GM18526 (cell line): ENCODE measurements around the gene HLCS.

Source experiments
- POLR2A ChIP-seq: IDR thresholded peaks from 3 replicates; pipeline ENCODE4 v1.6.1; 2011; ENCODE audit not compliant: insufficient read length; ENCODE audit errors: extremely low read depth

HLCS gene

DNA sequence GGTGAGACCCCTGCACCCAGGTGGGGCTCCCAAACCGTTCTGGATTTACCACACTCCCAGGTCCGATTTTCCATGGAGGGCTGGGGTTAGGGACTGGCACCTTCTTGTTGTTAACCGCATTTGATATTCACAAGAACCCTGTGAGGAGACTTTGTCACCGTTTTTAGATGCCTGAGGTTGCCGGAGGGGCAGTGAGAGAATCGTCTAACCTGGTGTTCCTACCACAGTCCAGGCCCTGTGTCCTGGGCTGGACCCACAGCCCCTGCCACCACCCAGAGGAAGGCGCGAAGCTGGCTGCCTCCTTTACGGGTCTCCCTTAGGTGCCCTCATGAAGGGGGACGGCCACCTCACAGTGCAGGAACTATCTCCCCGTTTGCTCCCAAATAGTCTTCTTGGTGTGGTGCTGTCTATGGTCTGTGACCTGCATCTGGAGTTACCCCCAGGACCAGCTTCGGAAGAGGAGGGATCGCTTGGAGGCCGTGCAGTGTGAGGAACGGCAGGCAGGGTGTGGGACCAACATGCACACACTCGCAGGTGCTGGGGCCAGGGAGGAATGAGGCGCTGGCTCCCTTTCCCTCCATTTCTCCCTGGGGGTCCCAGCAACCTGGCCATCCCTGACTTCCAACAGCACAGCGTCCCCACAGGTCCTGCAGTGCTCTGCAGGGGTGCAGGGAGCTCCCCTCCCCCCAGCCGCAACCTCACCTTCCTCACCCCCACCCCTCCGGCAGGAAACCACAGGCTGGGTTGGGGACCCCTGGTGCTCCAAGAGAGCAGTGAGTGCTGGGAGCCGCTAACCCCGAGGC, 260.6 kb downstream of the HLCS start:
- no peak for TF ChIP-seq POLR2A

DNA sequence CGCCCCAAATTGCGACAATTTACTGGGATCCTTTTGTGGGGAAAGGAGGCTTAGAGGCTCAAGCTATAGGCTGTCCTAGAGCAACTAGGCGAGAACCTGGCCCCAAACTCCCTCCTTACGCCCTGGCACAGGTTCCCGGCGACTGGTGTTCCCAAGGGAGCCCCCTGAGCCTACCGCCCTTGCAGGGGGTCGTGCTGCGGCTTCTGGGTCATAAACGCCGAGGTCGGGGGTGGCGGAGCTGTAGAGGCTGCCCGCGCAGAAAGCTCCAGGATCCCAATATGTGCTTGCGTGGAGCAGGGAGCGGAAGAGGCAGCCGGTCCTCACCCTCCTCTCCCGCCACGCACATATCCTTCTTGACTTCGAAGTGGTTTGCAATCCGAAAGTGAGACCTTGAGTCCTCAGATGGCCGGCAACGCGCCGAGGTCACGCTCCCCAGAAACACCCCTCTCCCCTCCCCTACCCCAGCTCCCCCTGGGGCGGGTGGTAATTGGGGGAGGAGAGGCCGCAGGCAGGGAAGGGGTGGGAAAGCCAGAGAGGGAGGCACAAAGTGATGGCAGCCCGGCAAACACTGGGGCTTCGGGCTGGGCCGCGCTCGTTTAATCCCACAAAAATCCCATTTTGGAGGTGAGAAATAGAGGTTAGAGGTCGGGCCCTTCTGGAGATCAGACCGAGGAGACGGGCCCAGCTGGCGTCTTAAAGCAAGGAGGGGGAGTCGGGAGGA, 261.4 kb downstream of the HLCS start:
- TF ChIP-seq POLR2A, result no peak

DNA sequence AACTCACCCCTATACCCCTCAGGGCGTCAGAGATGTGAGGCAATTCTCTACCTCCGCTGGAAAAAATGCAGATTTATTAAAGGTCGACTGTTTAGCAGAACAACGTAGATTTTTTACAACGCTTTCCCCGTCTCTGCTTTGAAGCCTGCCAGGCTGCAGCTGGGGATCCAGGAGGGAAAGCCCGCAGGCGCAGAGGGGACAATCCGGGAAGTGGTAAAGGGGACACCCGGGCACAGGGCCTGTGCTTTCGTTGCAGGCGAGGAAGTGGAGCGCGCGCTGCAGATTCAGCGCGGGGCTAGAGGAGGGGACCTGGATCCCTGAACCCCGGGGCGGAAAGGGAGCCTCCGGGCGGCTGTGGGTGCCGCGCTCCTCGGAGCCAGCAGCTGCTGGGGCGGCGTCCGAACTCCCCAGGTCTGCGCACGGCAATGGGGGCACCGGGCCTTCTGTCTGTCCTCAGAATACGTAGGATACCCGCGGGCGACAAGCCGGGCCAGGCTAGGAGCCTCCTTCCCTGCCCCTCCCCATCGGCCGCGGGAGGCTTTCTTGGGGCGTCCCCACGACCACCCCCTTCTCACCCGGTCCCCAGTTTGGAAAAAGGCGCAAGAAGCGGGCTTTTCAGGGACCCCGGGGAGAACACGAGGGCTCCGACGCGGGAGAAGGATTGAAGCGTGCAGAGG, 262.1 kb downstream of the HLCS start:
- TF ChIP-seq POLR2A, result no peak

DNA sequence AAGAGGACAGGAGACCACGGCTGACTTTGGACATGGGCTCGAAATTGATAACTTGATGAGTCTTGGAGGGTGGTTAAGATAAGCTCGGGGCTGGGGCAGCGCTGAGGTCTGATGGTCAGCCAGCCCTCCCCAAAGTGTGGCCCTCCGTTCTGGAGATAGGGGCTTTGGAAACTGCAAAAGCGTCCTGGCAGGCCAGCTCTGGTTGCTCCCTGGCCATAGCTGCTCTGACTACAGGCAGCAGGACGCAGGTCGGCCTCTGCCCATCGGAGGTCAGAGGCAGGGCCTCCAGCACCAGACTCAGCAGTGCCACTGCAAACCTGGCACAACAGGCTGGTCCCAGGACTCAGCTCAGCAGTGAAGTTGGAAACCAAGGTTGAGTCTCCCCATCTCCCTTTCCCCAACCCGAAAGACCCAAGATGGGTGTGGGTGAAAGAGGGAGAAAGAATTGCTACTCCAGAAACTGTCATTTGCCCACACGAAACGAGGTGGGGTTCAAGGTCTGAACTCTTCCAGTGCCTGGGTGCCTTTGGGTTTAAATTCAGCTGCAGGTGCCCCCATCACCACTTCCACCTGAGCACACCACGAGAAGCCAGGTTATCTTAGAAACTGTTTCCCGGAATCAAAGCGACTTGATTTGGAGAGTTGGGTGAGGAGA, 262.7 kb downstream of the HLCS start:
- TF ChIP-seq POLR2A, result no peak

DNA sequence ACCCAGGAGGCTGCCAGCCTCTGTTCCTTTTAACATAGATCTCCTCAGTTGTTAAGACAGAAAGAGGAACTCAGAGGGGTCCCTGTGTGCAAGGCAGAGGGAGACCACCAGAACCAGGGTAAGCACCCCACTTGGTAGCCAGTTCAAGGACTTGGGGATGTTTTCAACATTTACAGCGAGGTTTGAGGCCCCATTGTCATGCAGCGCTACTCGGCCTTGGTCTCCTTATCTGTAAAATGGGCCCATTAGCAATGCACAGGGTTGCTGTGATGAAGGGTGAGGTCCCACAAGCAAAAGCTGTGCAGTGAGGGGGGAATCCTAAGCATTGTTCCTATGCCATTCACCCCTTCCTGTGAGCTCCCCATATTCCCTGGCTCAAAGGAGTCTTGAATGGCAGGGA, 263.3 kb downstream of the HLCS start:
- no peak for TF ChIP-seq POLR2A

DNA sequence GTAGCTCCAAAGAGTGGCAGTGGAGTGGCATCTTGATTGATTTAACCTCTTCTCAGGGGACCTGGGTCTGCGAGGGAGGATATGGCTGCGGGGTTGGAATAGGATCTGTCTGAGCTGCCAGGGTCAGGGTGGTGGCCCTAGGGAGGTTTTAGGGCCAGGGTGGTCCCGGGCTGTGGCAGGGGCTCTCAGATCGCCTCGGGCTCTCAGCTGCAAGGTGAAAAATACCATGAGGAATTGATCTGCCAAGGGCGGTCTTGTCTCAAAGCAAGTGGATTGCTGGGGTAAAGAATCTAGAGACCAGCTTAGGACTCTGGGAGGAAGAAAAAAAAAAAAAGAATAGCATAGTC, 263.9 kb downstream of the HLCS start:
- no peak for TF ChIP-seq POLR2A

DNA sequence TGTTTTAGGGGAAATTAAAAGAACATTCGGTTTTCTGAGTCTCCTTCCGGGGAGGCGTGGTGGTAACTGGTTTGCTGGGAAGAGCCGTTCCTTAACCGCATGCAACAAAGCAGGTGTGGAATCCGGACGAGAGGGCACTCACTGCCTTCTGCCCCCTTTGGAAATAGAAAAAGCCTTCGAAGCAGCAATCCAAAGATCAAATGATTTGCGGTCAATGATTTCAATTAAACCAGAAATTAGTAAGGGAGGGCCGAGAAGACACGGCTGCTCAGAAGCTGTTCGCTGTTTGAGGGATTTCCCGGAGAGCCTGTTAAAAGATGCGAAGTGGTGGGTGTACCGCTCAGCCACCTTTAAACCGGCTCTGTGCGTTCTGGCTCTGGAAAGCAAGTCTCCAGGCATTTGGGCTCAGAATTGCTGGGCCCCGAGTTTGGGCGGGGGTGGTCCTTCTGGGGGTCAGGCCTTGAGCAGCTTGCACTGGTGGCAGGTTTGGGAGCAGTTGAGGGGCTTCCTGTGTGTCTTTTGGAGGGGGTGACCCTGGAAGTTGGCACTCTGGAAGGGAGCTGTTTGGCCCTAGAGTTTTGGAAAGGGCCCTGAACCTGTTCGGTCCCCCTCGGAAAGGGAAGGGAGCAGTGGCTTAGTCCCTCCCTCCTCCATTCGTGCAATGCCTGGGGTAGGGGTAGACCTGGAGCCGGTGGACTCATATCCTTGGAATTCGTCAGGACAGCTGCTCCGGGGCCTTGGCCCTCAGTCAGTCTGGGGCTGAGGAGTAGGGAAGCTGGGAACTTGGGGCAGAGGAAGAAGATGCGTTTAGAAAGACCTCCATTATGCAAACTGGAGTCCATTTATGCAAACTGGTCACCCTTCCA, 264.5 kb downstream of the HLCS start:
- TF ChIP-seq POLR2A, result no peak

DNA sequence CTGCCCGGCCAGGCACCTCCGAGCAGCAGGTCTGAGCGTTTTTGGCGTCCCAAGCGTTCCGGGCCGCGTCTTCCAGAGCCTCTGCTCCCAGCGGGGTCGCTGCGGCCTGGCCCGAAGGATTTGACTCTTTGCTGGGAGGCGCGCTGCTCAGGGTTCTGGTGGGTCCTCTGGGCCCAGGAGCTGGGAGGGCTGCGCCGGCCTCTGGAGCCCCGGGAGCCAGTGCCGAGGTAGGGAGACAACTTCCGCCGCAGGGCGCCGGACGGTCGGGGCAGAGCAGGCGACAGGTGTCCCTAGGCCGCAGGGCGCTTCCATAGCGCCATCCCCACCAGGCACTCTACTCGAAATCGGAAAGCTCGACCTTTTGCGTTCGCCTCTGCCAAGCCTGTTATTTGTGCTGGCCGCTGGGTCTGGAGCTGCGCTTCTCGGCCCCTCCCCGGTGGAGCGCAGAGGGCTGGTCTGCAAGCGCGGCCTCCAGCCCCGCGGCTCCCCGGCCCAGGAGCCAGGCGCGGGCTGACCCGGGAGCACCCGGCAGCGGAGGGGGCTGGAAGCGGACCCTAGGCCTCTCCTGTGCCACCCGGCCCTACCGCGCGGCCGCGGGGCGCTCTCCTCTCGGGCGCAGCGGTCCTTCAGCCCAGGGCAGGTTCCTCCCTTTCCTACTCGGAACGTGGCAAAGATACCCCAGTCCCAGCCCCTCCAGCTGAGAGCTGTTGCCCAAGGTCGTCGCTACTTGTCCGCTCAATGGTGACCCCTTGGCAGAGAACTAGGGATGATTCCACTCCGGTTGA, 265.3 kb downstream of the HLCS start:
- no peak for TF ChIP-seq POLR2A
